Natural killer cell (primary cell): ENCODE measurements around the gene RPRD1A. TPM values are rescaled to one million over a fixed set of nuclear protein-coding genes. Genes with fewer than 3 reads are reported as not detected.

Experiments used
- ATAC-seq, 3 donors: fragments of 150-1000 bp in 2 of 3; fragments of 200-7000 bp in 1 of 3; cut with Tn5 transposase; 1 replicate in 1 of 3; 2 replicates in 2 of 3; pipeline ENCODE4 v1.10.0; 2021; ENCODE audit warnings: mild to moderate bottlenecking in 2 of 3, moderate library complexity in 2 of 3
- DNase-seq, 2 donors: peaks; one replicate each; pipeline versions ENCODE4 v3.0.0 to v3.0.0-alpha.2; 2013 to 2021; ENCODE audit warnings: mixed read lengths in 1 of 2
- H3K27ac ChIP-seq: one replicate; pipeline ENCODE4 v1.5.1; 2013; ENCODE audit warnings: mild to moderate bottlenecking, low read length
- H3K27me3 ChIP-seq: one replicate; pipeline ENCODE4 v1.6.1; 2013; ENCODE audit warnings: low read length; ENCODE audit not compliant: control insufficient read depth, insufficient read depth
- H3K36me3 ChIP-seq: one replicate; pipeline ENCODE4 v1.6.1; 2013; ENCODE audit warnings: low read length; ENCODE audit not compliant: control insufficient read depth, insufficient read depth
- H3K4me1 ChIP-seq: one replicate; pipeline ENCODE4 v1.6.1; 2013; ENCODE audit warnings: low read length; ENCODE audit not compliant: control insufficient read depth, insufficient read depth
- H3K4me3 ChIP-seq: one replicate; pipeline ENCODE4 v1.5.1; 2013; ENCODE audit warnings: low read length
- H3K9me3 ChIP-seq: one replicate; pipeline ENCODE4 v1.6.1; 2013; ENCODE audit warnings: low read length; ENCODE audit not compliant: control insufficient read depth, insufficient read depth
- H3K27ac Mint-ChIP-seq, 2 donors: one replicate each; pipeline ENCODE4 v1.8.0; 2022; ENCODE audit warnings: mild to moderate bottlenecking in 2 of 2, mixed read lengths in 2 of 2, moderate library complexity in 1 of 2
- H3K27me3 Mint-ChIP-seq, 2 donors: one replicate each; pipeline ENCODE4 v1.8.0; 2022; ENCODE audit warnings: low read depth in 2 of 2, mixed read lengths in 2 of 2
- H3K36me3 Mint-ChIP-seq: one replicate; pipeline ENCODE4 v1.8.0; 2022; ENCODE audit warnings: mixed read lengths
- H3K4me1 Mint-ChIP-seq, 2 donors: one replicate each; pipeline ENCODE4 v1.8.0; 2022; ENCODE audit warnings: mixed read lengths in 2 of 2
- H3K4me3 Mint-ChIP-seq: one replicate; pipeline ENCODE4 v1.8.0; 2022; ENCODE audit warnings: mild to moderate bottlenecking, moderate library complexity, mixed read lengths
- H3K9me3 Mint-ChIP-seq, 2 donors: one replicate each; pipeline ENCODE4 v1.8.0; 2022; ENCODE audit warnings: mixed read lengths in 2 of 2
- WGBS: methylation state at CpG from one replicate; pipeline ENCODE4 v1.1.7; 2013; ENCODE audit warnings: missing lambda C conversion rate; ENCODE audit not compliant: insufficient coverage; 5-methylcytosine and 5-hydroxymethylcytosine counted together
- intact Hi-C: fragments of 100-400 bp; cut with micrococcal nuclease; formaldehyde crosslinking; loops from one replicate; pipeline ENCODE4 v1.14.2; 2022
- total RNA-seq, 4 donors: library from RNA; stranded (reverse); fragments of 120-200 nt in 1 of 4; gene quantifications; one replicate each; pipeline versions ENCODE4 v1.2.3 to v1.2.4, GENCODE V29; 2013 to 2022
- TF ChIP-seq, protein P1 (sequence below): fragments of 200-600 bp; IDR thresholded peaks from one replicate; pipeline ENCODE4 v1.8.0; 2022; ENCODE audit warnings: antibody characterized with exemption

The RPRD1A gene
- total RNA-seq, 3 donors from 2014 or later (not counting 1 experiment from before 2014, with no cell fraction given): 20.4 to 24.4 (median 23.3) TPM

DNA sequence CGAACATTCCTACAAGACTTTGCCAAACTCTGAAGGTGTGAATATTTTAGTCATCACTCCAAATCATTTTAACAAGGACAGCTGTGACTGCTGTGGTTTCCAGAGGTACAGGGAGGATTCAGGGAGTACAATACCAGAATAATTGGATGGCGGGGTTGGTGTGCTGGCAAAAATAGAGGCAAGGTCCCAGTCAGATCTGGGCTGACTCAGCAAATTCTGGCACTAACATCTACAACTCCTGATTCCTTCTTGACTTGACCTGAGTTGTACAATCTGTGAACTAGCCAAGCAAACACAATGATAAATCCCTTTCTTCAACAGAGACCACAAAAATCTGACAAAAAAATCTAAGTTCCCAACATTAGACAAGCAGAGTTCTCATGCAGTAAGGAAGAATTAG is 54.5 kb downstream of the RPRD1A start:
- Mint-ChIP-seq H3K4me1 (no peaks in the 10 kb centered on the region), H3K9me3 (no peaks in the 10 kb centered on the region), H3K27ac (no peak overlapping the region), H3K4me3 (no peak overlapping the region), H3K36me3 (no peaks in the 10 kb centered on the region), H3K27me3 (no peaks in the 10 kb centered on the region)
- no peak overlapping the region for H3K27ac ChIP-seq
- intact Hi-C loops: no loop called here
- no peaks in the 10 kb centered on the region for H3K9me3 ChIP-seq
- WGBS: 100% methylated on average over 1 of the region's 2 CpGs
- no peaks in the 10 kb centered on the region for H3K27me3 ChIP-seq
- H3K4me3 ChIP-seq: no peak overlapping the region
- no peak for DNase-seq
- no peak for ATAC-seq
- no peaks in the 10 kb centered on the region for H3K36me3 ChIP-seq
- H3K4me1 ChIP-seq: no peaks in the 10 kb centered on the region
- TF ChIP-seq, protein P1, sequence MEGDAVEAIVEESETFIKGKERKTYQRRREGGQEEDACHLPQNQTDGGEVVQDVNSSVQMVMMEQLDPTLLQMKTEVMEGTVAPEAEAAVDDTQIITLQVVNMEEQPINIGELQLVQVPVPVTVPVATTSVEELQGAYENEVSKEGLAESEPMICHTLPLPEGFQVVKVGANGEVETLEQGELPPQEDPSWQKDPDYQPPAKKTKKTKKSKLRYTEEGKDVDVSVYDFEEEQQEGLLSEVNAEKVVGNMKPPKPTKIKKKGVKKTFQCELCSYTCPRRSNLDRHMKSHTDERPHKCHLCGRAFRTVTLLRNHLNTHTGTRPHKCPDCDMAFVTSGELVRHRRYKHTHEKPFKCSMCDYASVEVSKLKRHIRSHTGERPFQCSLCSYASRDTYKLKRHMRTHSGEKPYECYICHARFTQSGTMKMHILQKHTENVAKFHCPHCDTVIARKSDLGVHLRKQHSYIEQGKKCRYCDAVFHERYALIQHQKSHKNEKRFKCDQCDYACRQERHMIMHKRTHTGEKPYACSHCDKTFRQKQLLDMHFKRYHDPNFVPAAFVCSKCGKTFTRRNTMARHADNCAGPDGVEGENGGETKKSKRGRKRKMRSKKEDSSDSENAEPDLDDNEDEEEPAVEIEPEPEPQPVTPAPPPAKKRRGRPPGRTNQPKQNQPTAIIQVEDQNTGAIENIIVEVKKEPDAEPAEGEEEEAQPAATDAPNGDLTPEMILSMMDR: no peak

DNA sequence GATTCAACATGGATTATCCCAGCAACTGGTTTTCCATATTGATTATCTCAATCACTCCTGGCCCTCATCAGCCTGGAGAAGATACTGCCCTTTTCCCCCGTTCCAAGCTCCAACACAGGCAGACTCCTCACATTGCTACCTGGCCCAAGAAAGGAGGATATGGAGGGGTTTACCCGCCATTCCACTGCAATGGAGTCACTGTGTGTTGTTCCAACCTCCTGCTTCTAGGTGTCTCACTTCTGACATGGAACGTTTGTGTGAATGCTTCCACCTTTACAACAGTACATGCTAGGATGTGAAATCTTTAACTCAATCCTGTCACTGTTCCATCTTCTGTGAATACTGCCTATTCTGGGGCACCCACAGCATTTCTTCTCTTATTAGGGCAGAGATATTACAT is 58.1 kb downstream of the RPRD1A start:
- no peak for ATAC-seq
- TF ChIP-seq, protein P1: no peak
- no peaks in the 10 kb centered on the region for H3K27me3 Mint-ChIP-seq
- Histone ChIP-seq H3K4me1 (no peaks in the 10 kb centered on the region), H3K36me3 (no peaks in the 10 kb centered on the region), H3K27ac (no peak overlapping the region), H3K9me3 (no peaks in the 10 kb centered on the region), H3K4me3 (no peak overlapping the region), H3K27me3 (no peaks in the 10 kb centered on the region)
- no peak overlapping the region for H3K4me3 Mint-ChIP-seq
- no peak for DNase-seq
- no peaks in the 10 kb centered on the region for H3K4me1 Mint-ChIP-seq
- intact Hi-C loops: no loop called here
- no peaks in the 10 kb centered on the region for H3K36me3 Mint-ChIP-seq
- WGBS: 82% methylated on average over 2 of the region's 3 CpGs
- no peaks in the 10 kb centered on the region for H3K9me3 Mint-ChIP-seq
- no peak overlapping the region for H3K27ac Mint-ChIP-seq

DNA sequence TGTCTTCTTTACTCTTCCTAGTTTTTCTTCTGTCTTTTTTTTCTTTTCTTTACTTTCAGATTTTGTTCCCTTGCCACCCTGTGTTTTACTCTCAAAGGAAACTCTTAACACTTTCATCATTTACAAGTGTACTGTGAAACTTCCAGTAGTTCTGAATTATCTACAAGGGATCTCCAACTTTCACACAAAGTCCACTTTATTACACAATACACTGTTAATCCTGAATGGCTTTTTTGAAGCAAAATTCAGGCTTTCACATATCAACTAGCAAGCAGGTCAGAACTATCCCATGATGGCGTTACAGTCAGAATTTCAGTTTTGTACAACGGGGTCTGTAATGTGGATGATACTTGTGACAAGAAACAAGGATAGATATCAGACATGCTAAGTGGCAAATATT is 60.4 kb downstream of the RPRD1A start:
- no peak for ATAC-seq
- Mint-ChIP-seq H3K4me3 (no peak overlapping the region), H3K36me3 (no peaks in the 10 kb centered on the region), H3K27ac (no peak overlapping the region), H3K4me1 (peaks cover 8 to 12% of the 10 kb centered on the region in 2 donors), H3K27me3 (no peaks in the 10 kb centered on the region), H3K9me3 (no peaks in the 10 kb centered on the region)
- TF ChIP-seq, protein P1: no peak
- intact Hi-C loops: no loop called here
- DNase-seq: no peak
- H3K27me3 ChIP-seq: no peaks in the 10 kb centered on the region
- no peaks in the 10 kb centered on the region for H3K4me1 ChIP-seq
- H3K9me3 ChIP-seq: no peaks in the 10 kb centered on the region
- no peak overlapping the region for H3K4me3 ChIP-seq
- H3K36me3 ChIP-seq: no peaks in the 10 kb centered on the region
- WGBS: 98% methylated on average over 2 of the region's 2 CpGs
- no peak overlapping the region for H3K27ac ChIP-seq

DNA sequence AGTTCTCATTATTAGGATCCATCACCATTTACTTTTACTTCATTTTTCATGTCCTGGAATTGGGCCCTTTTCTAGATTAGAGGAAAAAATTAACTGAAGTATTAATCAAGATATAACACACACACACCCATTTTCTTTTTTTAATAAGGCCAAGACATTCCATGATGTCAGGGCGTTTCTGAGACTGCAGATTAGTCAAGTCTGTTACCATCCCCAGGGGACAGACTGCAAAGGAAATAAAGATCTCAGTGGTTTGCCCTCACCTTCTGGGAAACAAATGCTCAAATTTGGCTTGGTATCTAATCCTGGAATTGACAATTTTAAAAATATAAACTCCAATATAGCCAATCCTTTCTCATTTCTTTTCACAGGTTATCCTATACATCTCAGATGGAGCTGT is 67.4 kb downstream of the RPRD1A start:
- Histone ChIP-seq H3K4me1 (no peaks in the 10 kb centered on the region), H3K4me3 (no peak overlapping the region), H3K36me3 (no peaks in the 10 kb centered on the region), H3K9me3 (no peaks in the 10 kb centered on the region), H3K27ac (no peak overlapping the region), H3K27me3 (no peaks in the 10 kb centered on the region)
- Mint-ChIP-seq H3K4me3 (no peak overlapping the region), H3K27me3 (no peaks in the 10 kb centered on the region), H3K9me3 (no peaks in the 10 kb centered on the region), H3K4me1 (peaks cover 14 to 16% of the 10 kb centered on the region in 2 donors), H3K36me3 (no peaks in the 10 kb centered on the region), H3K27ac (no peak overlapping the region)
- TF ChIP-seq, protein P1: no peak
- no peak for ATAC-seq
- WGBS: 47% methylated on average over 1 of the region's 1 CpG
- intact Hi-C loops: no loop called here
- no peak for DNase-seq
